Fibroblast of mammary gland (primary cell): ENCODE data around the gene COQ9.

ENCODE experiments used
- DNase-seq: peaks from one replicate; pipeline ENCODE4 v3.0.0-alpha.2; 2010; ENCODE audit warnings: low read depth
- H3K4me3 ChIP-seq: 2 replicates; pipeline ENCODE4 v1.5.1; 2011; ENCODE audit warnings: low read depth, mild to moderate bottlenecking, low read length, moderate library complexity; ENCODE audit not compliant: control insufficient read depth
- TF ChIP-seq, protein P1 (sequence below): conservative IDR thresholded peaks from 2 replicates; pipeline ENCODE4 v1.5.1; 2011; ENCODE audit warnings: low read depth, low read length, inconsistent platforms; ENCODE audit not compliant: control insufficient read depth, insufficient read depth

Gene COQ9

DNA sequence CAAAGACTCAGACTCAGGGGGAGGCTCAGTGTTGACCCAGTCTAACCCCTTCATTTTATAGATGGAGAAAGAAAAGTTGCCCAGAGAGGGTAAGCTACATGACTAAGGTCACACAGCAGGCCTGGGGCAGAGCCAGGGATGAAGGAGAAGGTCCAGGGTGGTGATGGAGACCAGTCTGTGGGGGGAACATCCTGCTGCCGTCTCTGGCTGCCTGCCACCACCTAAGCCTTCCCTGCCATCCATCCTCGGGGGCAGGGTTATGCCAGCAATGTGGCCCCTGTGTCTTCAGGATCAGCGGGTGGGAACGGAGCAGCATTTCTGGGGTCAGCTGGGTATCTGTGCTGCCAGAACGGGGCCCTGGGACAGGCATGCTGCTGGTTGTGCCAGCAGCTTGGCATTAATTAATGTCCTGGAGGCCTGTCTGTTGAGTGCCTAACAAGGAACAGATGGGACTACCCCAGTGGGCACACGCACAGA is 33.5 kb downstream of the COQ9 start:
- H3K4me3 ChIP-seq = no peak overlapping the region
- TF ChIP-seq, protein P1, sequence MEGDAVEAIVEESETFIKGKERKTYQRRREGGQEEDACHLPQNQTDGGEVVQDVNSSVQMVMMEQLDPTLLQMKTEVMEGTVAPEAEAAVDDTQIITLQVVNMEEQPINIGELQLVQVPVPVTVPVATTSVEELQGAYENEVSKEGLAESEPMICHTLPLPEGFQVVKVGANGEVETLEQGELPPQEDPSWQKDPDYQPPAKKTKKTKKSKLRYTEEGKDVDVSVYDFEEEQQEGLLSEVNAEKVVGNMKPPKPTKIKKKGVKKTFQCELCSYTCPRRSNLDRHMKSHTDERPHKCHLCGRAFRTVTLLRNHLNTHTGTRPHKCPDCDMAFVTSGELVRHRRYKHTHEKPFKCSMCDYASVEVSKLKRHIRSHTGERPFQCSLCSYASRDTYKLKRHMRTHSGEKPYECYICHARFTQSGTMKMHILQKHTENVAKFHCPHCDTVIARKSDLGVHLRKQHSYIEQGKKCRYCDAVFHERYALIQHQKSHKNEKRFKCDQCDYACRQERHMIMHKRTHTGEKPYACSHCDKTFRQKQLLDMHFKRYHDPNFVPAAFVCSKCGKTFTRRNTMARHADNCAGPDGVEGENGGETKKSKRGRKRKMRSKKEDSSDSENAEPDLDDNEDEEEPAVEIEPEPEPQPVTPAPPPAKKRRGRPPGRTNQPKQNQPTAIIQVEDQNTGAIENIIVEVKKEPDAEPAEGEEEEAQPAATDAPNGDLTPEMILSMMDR = no peak
- DNase-seq = no peak

DNA sequence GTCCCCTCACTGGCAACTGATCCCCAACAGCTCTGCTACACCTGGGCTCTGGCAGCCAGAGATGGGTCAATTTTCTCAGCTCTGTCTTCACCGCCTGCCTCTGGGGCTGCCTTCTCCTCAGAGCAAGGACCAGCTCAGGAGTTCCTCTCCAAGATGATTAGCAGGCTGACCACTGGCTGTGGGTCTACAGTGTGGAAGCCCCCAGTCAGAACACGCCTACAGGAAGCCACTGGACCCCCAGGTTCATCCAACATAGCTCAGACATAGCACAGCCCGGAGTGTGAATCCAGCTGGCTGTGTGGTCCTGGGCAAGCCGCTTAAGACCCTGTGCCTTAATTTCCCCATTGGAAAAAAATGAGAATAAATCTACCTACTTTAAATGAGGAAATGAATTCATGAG is 34.1 kb downstream of the COQ9 start:
- no peak for DNase-seq
- H3K4me3 ChIP-seq = no peak overlapping the region
- TF ChIP-seq, protein P1 = no peak

DNA sequence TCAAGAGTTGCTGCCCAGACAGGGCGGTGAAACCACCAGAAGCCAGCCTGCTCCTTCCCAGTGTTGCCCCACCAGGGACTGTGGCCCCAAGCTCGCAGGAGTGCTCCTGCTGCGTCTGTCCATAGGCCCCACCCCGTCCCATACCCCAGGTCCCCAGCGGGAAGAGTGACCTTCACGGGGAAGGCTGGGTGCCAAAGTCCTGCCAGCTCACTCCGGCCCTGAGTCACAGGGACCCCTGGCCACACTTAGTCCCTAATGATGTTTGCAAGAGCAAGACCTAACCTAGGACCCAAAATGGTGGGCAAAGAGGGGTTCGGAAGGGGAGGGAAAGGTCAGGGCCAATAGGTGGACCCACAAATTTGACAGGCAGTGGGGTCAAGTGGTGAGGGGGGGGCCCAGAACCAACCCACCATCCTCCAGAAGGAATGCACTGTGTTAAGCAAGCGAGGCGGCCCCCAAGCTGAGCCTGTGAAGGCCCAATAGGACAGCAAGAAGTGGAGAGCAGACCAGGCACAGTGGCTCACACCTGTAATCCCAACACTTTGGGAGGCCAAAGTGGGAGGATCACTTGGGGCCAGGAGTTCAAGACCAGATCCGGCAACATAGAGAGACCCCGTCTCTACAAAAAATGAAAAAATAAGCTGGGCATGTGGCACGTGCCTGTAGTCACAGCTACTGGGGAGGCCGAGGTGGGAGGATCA is 35.7 kb downstream of the COQ9 start:
- DNase-seq = no peak
- H3K4me3 ChIP-seq = no peak overlapping the region
- TF ChIP-seq, protein P1 = no peak

DNA sequence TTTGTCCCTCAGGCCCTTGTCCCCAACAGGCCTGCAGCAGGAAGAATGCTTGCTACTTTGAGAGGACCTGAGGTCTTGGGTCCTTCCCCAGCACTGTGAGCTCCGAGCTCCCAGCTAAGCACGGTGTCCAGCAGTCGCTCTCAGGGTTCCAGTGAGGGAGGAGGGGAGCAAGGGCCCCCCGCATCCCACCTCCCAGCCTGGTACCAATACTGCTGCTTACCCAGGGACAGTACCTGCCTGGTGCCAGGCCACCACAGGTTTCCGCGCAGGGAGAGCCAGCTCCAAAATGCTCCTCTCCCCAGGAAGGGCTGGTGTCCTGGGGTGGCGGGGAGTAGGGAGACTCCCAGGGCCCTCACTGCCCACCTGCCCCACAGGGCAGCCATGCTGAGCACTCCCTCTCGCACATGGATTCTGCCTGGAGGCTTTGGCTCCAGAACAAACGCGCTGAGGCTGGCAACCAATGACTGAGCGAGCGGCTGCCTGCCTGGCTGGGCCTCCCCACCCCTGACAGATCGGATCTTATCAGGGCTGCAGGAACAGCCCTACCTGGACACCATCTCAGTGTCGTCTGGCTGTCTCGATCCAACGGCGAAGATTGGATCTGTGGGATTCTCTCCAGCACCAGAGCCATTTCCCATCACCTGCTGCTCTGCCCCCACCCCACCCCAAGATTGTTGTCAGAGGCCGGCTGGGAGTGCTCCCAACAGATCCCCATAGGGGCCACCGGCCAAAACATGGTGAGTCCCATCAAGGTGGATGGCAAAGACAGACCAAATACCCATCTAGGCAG is 36.6 kb downstream of the COQ9 start:
- H3K4me3 ChIP-seq = no peak overlapping the region
- no peak for DNase-seq
- TF ChIP-seq, protein P1 = no peak

DNA sequence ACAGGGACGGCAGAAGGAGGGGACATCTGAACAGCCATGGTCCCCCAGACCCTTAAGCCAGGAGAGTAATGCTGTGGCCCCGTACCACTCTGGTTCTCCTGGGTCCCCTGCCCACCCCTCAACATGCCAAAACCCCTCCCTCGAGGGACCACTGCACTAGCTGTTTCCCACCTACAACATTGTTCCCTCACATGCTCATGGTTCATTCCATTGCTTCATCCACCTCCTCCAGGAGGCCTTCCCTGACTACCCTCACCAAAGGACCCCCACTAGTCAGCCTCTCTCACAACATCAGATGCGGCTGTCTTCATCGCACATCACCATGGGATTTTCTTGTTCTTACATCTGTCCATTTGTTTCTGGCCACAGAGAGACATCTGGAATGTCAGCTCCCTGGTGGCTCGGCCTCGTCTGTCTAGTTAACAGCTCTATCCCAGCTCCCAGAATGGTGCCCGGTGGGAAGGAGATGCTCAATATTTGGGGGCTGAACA is 37.3 kb downstream of the COQ9 start:
- DNase-seq = no peak
- TF ChIP-seq, protein P1 = no peak
- H3K4me3 ChIP-seq = no peak overlapping the region

DNA sequence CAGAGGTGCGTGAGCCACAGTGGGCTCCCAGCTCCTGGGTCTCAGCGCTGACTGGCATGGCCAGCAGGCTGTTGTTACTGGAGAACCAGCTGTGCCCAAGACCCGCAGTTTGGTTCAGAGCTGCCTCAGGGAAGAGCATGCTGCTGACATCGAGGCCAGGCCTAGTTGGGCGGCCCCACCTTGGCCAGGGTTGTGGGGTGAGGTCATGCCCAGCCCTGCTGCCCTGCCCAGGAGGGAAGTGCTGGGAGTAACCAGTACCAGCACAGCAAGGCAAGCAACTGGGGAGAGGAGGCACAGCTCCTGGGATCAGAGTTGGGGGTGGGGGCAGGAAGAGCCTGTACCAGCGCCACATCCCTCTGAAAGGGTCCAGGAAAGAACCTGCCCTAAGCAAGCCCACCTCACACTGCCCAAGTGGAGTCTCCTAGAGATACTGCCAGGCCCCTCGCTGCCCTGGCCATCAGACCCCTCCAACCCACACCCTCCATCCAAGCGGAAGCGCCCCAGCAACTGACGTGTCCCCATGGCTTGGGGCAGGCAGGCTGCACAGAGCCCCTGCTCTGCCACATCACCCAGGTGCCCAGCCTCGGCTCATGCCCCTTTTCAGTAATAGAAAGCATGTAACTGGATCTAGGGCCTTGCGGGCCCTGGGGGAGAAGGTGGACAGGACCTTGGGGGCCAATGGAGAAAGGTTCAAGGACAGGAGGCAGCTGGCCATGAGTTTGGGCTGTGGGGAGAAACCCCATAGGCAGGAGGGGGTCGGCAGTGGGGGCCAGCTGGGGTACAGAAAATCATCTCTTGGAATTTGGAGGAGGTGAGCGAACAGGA is 38.0 kb downstream of the COQ9 start:
- TF ChIP-seq, protein P1 = no peak
- no peak for DNase-seq
- peak overlapping the region; percentile 57 for H3K4me3 ChIP-seq
